WTC11 (cell line): ENCODE measurements around the gene USP10.

Experiments used
- MAX ChIP-seq: sonication (generic); formaldehyde crosslinking; IDR thresholded peaks from 2 replicates; pipeline ENCODE4 v1.8.0; 2022; ENCODE audit warnings: mild to moderate bottlenecking, missing genetic modification reagents
- RELA ChIP-seq: sonication (generic); formaldehyde crosslinking; IDR thresholded peaks from 2 replicates; pipeline ENCODE4 v1.8.1; 2022; ENCODE audit warnings: missing genetic modification reagents, mild to moderate bottlenecking, borderline replicate concordance
- ZNF425 ChIP-seq: fragments of 250-450 bp; sonication (Bioruptor Pico); conservative IDR thresholded peaks from 2 replicates; pipeline ENCODE4 v1.9.0; 2021; ENCODE audit warnings: mild to moderate bottlenecking
- TF ChIP-seq, protein P1 (sequence below): fragments of 250-450 bp; sonication (Bioruptor Pico); IDR thresholded peaks from 2 replicates; pipeline ENCODE4 v2.1.2; 2022; ENCODE audit warnings: mild to moderate bottlenecking, moderate library complexity
- TF ChIP-seq, protein P2 (sequence below): fragments of 200-600 bp; IDR thresholded peaks from 2 replicates; pipeline ENCODE4 v1.8.0; 2022; ENCODE audit warnings: antibody characterized with exemption
- TF ChIP-seq, protein P3 (sequence below): sonication (generic); formaldehyde crosslinking; IDR thresholded peaks from 2 replicates; pipeline ENCODE4 v1.8.1; 2023; ENCODE audit warnings: mild to moderate bottlenecking, missing genetic modification reagents, moderate library complexity

GRCh38 chr16:84716740-84717139 lies 16.9 kb downstream of the USP10 start:
- no peak for TF ChIP-seq RELA (CRISPR knock-in tag)
- TF ChIP-seq, protein P1, sequence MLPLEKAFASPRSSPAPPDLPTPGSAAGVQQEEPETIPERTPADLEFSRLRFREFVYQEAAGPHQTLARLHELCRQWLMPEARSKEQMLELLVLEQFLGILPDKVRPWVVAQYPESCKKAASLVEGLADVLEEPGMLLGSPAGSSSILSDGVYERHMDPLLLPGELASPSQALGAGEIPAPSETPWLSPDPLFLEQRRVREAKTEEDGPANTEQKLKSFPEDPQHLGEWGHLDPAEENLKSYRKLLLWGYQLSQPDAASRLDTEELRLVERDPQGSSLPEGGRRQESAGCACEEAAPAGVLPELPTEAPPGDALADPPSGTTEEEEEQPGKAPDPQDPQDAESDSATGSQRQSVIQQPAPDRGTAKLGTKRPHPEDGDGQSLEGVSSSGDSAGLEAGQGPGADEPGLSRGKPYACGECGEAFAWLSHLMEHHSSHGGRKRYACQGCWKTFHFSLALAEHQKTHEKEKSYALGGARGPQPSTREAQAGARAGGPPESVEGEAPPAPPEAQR (CRISPR knock-in tag): no peak
- no peak for TF ChIP-seq MAX (CRISPR knock-in tag)
- TF ChIP-seq, protein P2, sequence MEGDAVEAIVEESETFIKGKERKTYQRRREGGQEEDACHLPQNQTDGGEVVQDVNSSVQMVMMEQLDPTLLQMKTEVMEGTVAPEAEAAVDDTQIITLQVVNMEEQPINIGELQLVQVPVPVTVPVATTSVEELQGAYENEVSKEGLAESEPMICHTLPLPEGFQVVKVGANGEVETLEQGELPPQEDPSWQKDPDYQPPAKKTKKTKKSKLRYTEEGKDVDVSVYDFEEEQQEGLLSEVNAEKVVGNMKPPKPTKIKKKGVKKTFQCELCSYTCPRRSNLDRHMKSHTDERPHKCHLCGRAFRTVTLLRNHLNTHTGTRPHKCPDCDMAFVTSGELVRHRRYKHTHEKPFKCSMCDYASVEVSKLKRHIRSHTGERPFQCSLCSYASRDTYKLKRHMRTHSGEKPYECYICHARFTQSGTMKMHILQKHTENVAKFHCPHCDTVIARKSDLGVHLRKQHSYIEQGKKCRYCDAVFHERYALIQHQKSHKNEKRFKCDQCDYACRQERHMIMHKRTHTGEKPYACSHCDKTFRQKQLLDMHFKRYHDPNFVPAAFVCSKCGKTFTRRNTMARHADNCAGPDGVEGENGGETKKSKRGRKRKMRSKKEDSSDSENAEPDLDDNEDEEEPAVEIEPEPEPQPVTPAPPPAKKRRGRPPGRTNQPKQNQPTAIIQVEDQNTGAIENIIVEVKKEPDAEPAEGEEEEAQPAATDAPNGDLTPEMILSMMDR: no peak
- TF ChIP-seq ZNF425: no peak
- TF ChIP-seq, protein P3, sequence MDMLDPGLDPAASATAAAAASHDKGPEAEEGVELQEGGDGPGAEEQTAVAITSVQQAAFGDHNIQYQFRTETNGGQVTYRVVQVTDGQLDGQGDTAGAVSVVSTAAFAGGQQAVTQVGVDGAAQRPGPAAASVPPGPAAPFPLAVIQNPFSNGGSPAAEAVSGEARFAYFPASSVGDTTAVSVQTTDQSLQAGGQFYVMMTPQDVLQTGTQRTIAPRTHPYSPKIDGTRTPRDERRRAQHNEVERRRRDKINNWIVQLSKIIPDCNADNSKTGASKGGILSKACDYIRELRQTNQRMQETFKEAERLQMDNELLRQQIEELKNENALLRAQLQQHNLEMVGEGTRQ (CRISPR knock-in tag): no peak
